ENCODE data around the gene SVIL.

DNA sequence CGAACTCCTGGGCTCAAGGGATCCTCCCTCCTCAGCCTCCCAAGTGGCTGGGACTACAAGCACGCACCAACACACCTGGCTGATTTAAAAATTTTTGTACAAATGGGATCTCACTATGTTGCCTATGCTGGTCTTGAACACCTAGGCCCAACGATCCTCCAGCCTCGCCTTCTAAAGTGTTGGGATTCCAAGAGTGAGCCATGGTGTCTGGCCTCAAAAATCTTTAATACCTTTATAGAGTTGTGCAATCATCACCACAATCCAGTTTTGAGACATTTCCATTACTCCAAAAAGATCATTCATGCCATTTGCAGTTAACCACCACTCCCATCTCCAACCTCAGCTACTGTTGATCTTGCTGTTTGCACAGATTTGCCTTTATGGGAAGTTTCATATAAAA is 180.5 kb downstream of the SVIL start:
- TF ChIP-seq, protein P1, sequence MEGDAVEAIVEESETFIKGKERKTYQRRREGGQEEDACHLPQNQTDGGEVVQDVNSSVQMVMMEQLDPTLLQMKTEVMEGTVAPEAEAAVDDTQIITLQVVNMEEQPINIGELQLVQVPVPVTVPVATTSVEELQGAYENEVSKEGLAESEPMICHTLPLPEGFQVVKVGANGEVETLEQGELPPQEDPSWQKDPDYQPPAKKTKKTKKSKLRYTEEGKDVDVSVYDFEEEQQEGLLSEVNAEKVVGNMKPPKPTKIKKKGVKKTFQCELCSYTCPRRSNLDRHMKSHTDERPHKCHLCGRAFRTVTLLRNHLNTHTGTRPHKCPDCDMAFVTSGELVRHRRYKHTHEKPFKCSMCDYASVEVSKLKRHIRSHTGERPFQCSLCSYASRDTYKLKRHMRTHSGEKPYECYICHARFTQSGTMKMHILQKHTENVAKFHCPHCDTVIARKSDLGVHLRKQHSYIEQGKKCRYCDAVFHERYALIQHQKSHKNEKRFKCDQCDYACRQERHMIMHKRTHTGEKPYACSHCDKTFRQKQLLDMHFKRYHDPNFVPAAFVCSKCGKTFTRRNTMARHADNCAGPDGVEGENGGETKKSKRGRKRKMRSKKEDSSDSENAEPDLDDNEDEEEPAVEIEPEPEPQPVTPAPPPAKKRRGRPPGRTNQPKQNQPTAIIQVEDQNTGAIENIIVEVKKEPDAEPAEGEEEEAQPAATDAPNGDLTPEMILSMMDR (conservative IDR thresholded peaks at IDR 0.05 in 1 of 2, IDR thresholded peaks at IDR 0.05 in 1 of 2; ENCODE audit: low read depth in 1 of 2, low read length in 2 of 2) = no peak
- no peak for TF ChIP-seq EZH2 (IDR thresholded peaks at IDR 0.05; ENCODE audit: low read length, missing control alignments)

All from fibroblast of lung (primary cell).